GM19395 (cell line): Measurements from ENCODE around the gene PEG3.

Experiments
- ATAC-seq: cut with Tn5 transposase; IDR thresholded peaks from one replicate; pipeline ENCODE4 v1.9.1; 2021; ENCODE audit warnings: mild to moderate bottlenecking, moderate library complexity; ENCODE audit not compliant: unreplicated experiment

The PEG3 gene

DNA sequence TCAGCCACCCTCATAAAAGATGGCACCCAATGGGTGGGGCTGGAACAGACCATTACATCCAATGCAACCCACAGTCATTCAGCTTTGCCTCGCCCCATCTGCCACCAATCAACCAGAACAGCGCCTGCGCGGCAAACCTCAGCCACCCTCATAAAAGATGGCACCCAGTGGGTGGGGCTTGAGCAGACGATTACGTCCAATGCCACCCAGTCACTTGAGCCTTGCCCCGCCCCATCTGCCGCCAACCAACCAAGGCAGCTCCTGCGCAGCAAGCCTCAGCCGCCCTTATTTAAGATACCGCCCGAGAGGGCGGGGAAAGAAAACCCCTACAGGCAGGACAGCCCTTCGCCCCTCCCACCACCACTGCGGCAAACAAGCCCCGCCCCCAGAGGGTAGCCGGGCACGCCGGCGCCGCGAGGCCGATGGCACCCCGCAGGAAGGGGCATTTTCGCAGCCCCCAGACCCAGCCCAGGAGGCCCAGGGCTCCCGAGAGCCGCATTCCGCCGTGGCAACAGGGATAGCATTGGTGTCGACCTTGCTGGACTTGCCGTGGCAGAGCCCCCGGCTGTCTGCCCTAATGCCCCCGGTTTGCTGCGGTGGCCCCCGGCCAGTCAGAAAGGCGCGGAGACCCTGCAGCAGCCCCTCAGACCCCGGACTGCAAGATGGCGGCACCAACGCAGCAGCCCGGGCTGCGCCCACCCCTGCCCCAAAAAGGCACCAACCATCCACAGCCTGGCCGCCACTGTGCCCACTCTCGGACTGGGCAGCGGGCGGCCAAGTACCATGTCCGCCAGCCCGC, 675 bp downstream of the PEG3 start:
- ATAC-seq: no peak

GRCh38 chr19:56838909-56839651, 1.4 kb downstream of the PEG3 start:
- ATAC-seq: no peak

GRCh38 chr19:56838024-56838908, 2.3 kb downstream of the PEG3 start:
- ATAC-seq: no peak

DNA sequence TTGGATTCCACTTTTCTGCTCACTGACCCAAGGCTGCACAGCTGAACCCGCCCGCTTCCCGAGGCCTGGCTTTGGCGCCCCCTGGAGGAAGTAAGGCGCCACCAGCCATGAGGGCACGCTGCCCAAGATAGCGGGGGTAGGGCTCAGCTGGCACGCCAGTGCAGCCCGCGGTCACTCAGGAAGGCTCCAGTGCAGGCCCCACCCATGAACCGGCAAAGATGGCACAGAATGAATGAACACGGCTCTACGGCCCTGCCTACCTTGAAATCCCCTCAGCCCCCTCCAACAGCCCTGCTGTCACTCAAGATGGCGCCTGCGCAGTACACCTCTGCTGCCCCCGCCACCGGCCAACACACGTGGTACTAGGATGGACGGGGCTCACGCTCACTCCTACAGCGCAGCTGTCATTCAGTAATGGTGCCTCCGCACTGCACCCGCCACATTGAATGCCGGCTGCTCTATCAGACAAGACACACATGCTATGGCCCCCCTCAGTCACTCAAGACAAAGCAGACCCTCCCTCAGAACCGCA, 3.0 kb downstream of the PEG3 start:
- no peak for ATAC-seq

GRCh38 chr19:56837004-56837403, 3.5 kb downstream of the PEG3 start:
- no peak for ATAC-seq

- no peak for ATAC-seq
Observed at GRCh38 chr19:56836059-56836458, 4.5 kb downstream of the PEG3 start.

DNA sequence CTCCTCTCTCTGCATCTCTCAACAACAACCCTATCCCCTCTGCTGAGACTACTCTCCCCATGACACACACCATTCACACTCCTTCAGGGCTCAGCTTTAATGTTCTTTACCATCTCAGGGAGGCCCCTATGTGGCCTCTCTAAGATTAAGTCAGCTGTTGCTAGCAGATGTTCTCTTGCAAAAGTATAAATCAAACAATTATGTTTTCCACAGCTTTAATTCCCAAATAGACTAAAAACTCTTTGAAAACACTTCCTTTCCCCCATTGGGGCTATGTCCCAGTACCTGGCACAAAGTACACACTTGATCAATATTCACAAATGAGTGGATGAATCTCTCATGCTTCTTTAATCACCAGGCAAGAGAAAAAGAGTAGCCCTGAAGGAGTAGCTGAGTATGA, 5.1 kb downstream of the PEG3 start:
- no peak for ATAC-seq

- no peak for ATAC-seq
Observed at GRCh38 chr19:56834564-56835375, 5.8 kb downstream of the PEG3 start.

DNA sequence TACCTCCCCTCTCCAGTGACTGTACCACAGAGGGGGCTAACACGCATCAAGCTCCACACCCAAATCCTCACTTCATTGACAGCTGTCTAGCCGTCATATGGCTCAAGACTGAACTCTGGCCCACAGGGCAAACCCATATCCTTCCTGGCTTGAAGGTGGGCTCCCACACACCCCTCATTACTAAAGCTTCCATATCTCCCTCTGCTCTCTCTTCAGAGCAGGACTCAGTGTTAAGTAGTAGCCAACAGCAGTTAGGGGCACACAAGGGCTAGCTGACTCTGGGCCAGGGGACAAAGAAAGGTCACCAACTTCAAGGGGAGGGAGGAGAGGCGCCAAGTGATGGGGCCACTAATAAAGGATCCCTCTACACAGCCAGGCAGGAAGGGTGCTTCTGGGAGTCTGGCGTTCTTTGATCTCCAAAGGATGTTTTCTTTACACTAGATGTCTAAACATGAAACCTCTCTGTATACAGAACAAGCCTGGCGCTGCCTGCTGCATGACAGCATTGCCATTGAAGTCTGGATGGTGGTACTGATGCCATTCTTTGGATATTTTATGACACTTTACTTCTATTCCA, 8.1 kb downstream of the PEG3 start:
- ATAC-seq: no peak

GRCh38 chr19:56831255-56831654, 9.3 kb downstream of the PEG3 start:
- ATAC-seq: no peak

GRCh38 chr19:56829596-56829995, 10.9 kb downstream of the PEG3 start:
- ATAC-seq: no peak

- ATAC-seq: no peak
Observed at GRCh38 chr19:56827708-56828107, 12.8 kb downstream of the PEG3 start.

GRCh38 chr19:56823956-56824355, 16.6 kb downstream of the PEG3 start:
- no peak for ATAC-seq

GRCh38 chr19:56823417-56823816, 17.1 kb downstream of the PEG3 start:
- ATAC-seq: no peak

- ATAC-seq: no peak
Observed at GRCh38 chr19:56822755-56823154, 17.8 kb downstream of the PEG3 start.

GRCh38 chr19:56821675-56822074, 18.9 kb downstream of the PEG3 start:
- no peak for ATAC-seq

DNA sequence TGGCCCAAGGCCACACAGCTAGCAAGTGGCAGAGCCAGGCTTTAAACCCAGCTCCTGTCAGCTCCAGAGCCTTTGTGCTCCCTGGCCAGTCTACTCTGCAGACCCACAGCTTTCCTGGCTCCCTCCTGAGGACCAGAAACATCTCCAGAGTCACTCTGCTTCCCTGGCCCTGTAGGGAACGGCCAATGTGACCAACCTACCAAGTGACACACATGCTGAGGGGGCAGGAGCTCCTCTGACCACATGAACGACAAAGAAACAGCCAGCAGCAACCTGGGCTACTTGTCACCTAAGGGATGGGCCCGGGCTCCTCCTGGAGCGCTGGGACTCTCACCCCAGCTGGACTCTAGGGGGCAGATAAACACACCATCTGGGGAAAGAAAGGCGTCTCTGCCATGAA, 19.3 kb downstream of the PEG3 start:
- no peak for ATAC-seq

DNA sequence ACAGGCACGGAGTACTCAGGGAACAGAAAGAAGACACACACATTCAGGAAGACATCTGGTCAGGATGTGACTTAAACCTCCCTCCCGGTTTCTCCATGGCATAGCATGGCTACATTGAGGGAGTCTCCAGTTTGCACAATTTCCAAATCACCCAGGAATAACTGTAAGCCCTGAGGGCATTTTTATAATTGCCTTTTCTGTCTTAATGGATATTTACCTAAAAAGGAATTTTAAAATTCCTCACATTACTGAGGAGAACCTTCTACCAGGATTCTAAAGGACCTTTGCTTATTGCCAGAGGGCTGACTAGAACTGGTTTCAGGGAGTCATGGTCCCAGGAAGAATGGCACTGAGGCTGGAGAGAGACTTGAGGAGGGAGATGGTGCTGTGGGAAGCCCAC, 21.4 kb downstream of the PEG3 start:
- no peak for ATAC-seq

GRCh38 chr19:56814656-56815055, 25.9 kb downstream of the PEG3 start:
- no peak for ATAC-seq

DNA sequence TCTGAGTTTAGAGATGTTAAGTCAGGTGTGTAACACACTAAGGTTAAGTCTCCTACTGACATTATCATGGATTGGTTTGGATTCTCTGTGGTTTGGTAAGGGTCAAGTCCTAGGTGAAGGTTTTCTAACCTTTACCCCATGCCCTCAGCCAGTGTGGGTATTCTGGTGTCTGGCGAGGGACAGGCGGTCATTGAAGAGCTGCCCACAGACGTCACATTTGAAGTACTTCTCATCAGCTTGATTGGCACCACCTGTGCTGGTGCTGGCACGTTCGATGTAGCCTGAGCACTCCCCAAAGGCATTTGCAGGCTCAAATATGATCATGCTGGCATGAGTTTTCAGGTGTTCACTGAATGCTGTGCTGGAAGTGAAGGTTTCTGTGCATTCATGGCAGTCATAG, 27.0 kb downstream of the PEG3 start:
- no peak for ATAC-seq
